Ovary (tissue), 9 donors: ENCODE results near the gene ANKRD33B. TPM values are rescaled to one million over a fixed set of nuclear protein-coding genes. Genes with fewer than 3 reads are reported as not detected.
A peak's percentile ranks its signal among the peaks of the same experiment; 100 is the strongest.

Experiments used
- DNase-seq, 5 donors: peaks; one replicate each; pipeline ENCODE4 v3.0.0-alpha.2; 2019 to 2020
- H3K27ac ChIP-seq, 2 donors: fragments of 200-600 bp; one replicate each; pipeline versions ENCODE4 v1.5.1 to v1.8.0; 2019 to 2022
- H3K27me3 ChIP-seq: fragments of 200-600 bp; one replicate; pipeline ENCODE4 v1.8.0; 2022
- H3K36me3 ChIP-seq: fragments of 200-600 bp; sonication (generic); one replicate; pipeline ENCODE4 v1.5.1; 2019
- H3K4me1 ChIP-seq: one replicate; pipeline ENCODE4 v1.8.1; 2013; ENCODE audit warnings: mild to moderate bottlenecking, moderate library complexity; ENCODE audit not compliant: insufficient read depth
- H3K4me3 ChIP-seq: fragments of 200-600 bp; sonication (generic); one replicate; pipeline ENCODE4 v1.5.1; 2017
- H3K9me3 ChIP-seq, 2 donors: fragments of 200-600 bp in 1 of 2; sonication (generic) in 1 of 2; one replicate each; pipeline versions ENCODE4 v1.5.1 to v1.8.1; 2013 to 2019; ENCODE audit warnings: mild to moderate bottlenecking in 1 of 2, moderate library complexity in 1 of 2
- EP300 ChIP-seq: sonication (generic); formaldehyde crosslinking; IDR thresholded peaks from one replicate; pipeline ENCODE4 v1.6.1; 2017; ENCODE audit warnings: antibody characterized with exemption
- POLR2A ChIP-seq: fragments of 450-650 bp; IDR thresholded peaks from one replicate; pipeline ENCODE4 v1.6.1; 2017; ENCODE audit warnings: antibody characterized with exemption, mild to moderate bottlenecking, moderate library complexity
- WGBS, 3 donors: extraction: QIAGEN DNeasy Blood & Tissue Kit in 1 of 3; methylation state at CpG; one replicate each; pipeline versions ENCODE4 v1.1.5 to v1.1.7; 2013 to 2017; 5-methylcytosine and 5-hydroxymethylcytosine counted together
- intact Hi-C, 4 donors: fragments of 100-400 bp; cut with DNase I; formaldehyde crosslinking; loops; one replicate each; pipeline versions ENCODE4 v1.11.0 to v1.15.1; 2022 to 2023
- polyA plus RNA-seq, 2 donors: library from polyadenylated mRNA; stranded (reverse); fragments of 200-250 nt in 1 of 2; fragments of 350-450 nt in 1 of 2; fragmentation: Illumina TruSeq in 1 of 2; extraction: RNeasy Lipid Tissue Mini Kit (QIAGEN cat#74804) in 1 of 2; gene quantifications; one replicate each; pipeline ENCODE4 v1.2.3, GENCODE V29; 2013 to 2014
- total RNA-seq, 7 donors: library from RNA; depleted of rRNA in 2 of 7; stranded (reverse); fragments of >200 nt in 2 of 7; fragmentation: NEBNext Ultra II Directional in 3 of 7; extraction: Animal tissue kit (Norgen Biotek cat#: 25700) in 3 of 7; gene quantifications; one replicate each; pipeline versions ENCODE4 v1.1.0 to v1.2.4, GENCODE V29; 2016 to 2023
- TF ChIP-seq, protein P1 (sequence below), 3 donors: fragments of 450-650 bp in 2 of 3; fragments of 200-600 bp in 1 of 3; IDR thresholded peaks; one replicate each; pipeline versions ENCODE4 v1.5.1 to v1.8.0; 2016 to 2022; ENCODE audit warnings: antibody characterized with exemption in 3 of 3, mild to moderate bottlenecking in 1 of 3
- donor health status: DM: no; HTN: no; CAD: no; lungs with moderate emphysema.
- donor health status: DM: no; HTN: no; CAD: no.
- donor health status: Bipolar disorder and iron deficiency.
- donor health status: DM: yes; HTN: yes; CAD: no.
- donor health status: DM: no; HTN: no; CAD: no.
- donor health status: DM: yes; HTN: yes; CAD: no.

The ANKRD33B gene
- total and polyA plus RNA-seq, 9 donors = 0.65 to 13.3 (median 1.9) TPM

DNA sequence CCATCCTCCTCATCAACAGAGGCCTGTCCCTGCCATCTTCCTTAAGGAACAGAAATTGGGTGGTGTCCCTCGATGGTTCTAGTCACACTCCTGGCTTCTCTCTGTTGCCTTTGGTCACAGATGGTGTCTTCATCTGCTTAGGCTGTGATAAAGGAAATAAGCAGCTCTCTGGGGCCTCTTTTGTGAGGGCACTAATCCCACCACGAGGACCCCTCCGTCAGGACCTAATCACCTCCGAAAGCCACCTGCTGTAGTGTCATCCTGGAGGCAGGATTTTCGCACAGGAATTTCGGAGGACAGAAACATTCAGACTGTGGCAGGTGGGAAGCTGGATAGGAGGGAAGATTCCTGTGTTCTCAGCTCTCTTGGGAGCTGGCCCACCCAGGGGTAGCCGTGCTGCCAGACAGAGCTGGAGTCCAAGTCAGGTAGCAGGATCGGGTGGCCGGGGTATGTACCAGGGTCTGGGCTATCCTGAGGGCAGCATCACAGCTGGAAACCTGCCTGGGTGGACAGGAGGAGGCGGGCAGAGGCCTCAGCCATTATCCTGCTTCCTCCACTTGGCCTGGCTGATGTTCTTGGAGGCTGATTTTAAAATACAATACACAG lies 59.5 kb downstream of the ANKRD33B start:
- H3K9me3 ChIP-seq = no peaks in the 10 kb centered on the region
- DNase-seq = no peak
- intact Hi-C loops = loop anchor here in 2 of 4 donors (10.0 kb wide), 2 partner anchors 169 to 339 kb away; no protein-coding TSS in a partner anchor
- TF ChIP-seq, protein P1, sequence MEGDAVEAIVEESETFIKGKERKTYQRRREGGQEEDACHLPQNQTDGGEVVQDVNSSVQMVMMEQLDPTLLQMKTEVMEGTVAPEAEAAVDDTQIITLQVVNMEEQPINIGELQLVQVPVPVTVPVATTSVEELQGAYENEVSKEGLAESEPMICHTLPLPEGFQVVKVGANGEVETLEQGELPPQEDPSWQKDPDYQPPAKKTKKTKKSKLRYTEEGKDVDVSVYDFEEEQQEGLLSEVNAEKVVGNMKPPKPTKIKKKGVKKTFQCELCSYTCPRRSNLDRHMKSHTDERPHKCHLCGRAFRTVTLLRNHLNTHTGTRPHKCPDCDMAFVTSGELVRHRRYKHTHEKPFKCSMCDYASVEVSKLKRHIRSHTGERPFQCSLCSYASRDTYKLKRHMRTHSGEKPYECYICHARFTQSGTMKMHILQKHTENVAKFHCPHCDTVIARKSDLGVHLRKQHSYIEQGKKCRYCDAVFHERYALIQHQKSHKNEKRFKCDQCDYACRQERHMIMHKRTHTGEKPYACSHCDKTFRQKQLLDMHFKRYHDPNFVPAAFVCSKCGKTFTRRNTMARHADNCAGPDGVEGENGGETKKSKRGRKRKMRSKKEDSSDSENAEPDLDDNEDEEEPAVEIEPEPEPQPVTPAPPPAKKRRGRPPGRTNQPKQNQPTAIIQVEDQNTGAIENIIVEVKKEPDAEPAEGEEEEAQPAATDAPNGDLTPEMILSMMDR (IDR thresholded peaks at IDR 0.05) = no peak
- TF ChIP-seq EP300 (no peak), POLR2A (no peak)
- peaks cover 4% of the 10 kb centered on the region for H3K4me1 ChIP-seq
- no peaks in the 10 kb centered on the region for H3K36me3 ChIP-seq
- H3K27ac ChIP-seq = no peak overlapping the region
- no peak overlapping the region for H3K4me3 ChIP-seq
- 81 to 88% (median 87%) methylated on average over 10 of the region's 10 CpGs for WGBS, 3 donors
- no peaks in the 10 kb centered on the region for H3K27me3 ChIP-seq

DNA sequence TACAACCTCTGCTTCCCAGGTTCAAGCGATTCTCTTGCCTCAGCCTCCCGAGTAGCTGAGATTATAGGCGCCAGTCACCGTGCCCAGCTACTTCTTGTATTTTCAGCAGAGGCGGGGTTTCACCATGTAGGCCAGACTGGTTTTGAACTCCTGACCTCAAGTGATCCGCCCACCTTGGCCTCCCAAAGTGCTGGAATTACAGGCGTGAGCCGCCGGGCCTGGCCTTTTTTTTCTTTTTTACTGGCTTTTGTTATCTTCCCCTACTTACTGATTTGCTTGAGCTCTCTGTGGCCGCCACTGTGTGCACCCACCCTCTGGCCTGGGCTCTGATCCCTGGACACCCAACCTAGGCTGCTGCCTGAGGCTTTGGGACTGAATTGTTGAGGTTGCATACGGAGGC lies 60.3 kb downstream of the ANKRD33B start:
- WGBS, 3 donors = 86 to 88% (median 88%) methylated on average over 11 of the region's 11 CpGs
- Histone ChIP-seq H3K27ac (no peak overlapping the region), H3K4me3 (no peak overlapping the region), H3K36me3 (no peaks in the 10 kb centered on the region), H3K27me3 (no peaks in the 10 kb centered on the region), H3K9me3 (no peaks in the 10 kb centered on the region), H3K4me1 (peaks cover 4% of the 10 kb centered on the region)
- TF ChIP-seq, protein P1 (IDR thresholded peaks at IDR 0.05) = no peak
- no peak for TF ChIP-seq POLR2A
- no peak for TF ChIP-seq EP300
- no peak for DNase-seq
- intact Hi-C loops = loop anchor here in 2 of 4 donors (10.0 kb wide), 2 partner anchors 169 to 339 kb away; no protein-coding TSS in a partner anchor

DNA sequence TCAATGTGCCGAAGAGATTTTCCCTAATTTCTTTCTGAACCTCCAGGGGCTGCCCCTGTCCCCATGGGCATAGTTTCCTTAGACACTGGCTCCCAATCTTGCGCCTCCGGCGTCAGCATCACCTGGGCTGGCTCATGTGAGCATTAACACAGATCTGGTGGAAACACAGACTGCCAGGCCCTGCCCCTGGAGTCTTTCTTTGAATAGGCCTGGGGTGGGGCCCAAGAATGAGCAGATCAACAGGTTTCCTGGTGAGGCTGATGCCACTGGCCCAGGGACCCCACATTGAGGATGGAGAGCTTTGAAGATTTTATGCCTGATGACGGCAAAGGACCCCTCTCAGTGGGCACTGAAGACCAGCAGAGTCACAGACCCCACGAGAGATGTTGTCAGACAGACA lies 60.8 kb downstream of the ANKRD33B start:
- Histone ChIP-seq H3K27ac (no peak overlapping the region), H3K4me3 (no peak overlapping the region), H3K27me3 (no peaks in the 10 kb centered on the region), H3K9me3 (no peaks in the 10 kb centered on the region), H3K36me3 (no peaks in the 10 kb centered on the region), H3K4me1 (peaks cover 4% of the 10 kb centered on the region)
- TF ChIP-seq, protein P1 (IDR thresholded peaks at IDR 0.05) = no peak
- no peak for TF ChIP-seq EP300
- intact Hi-C loops = loop anchor here (5.0 to 10.0 kb wide), 5 partner anchors 167 to 342 kb away; no protein-coding TSS in a partner anchor
- DNase-seq = no peak
- 93 to 98% (median 94%) methylated on average over 6 of the region's 6 CpGs for WGBS, 3 donors

DNA sequence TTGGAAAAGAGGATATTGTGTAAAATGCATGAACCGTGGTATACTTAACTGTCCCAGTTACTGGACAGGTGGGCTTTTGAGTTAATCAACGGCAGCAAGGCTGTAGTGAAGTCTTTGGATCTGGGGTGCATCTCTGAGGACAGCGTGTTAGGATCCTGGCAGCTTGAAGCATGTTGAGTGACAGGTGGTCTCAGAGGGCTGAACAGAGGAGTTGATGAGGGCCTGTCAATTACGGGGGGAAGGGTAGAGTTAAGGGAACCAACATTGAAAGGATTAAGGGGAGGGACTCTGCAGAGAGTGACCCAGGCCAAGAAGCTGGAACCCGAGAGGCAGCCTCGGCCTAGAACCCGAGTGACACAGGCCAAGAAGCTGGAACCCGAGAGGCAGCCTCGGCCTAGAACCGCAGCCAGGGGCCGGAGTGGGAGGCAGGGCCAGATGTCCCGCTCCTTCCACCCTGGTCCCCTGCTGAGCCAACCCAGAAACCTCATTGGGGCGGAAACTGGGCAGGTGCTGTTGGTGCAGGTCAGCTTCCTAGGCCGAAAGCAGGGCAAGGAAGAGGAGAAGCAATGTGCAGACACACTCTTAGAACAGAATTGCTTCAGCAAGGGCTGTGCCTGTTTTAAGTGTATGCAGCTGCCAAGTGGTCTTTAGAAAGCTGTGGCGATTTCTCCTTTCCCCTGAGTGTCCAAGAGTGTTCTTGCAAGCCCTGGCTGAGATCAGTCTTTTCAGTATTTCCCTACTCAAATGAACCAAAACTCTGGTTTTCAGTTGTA lies 62.0 kb downstream of the ANKRD33B start:
- peak overlapping the region in 1 of 2 donors; percentile 79 for H3K27ac ChIP-seq

More for the DNA sequence above, 62.0 kb downstream of the ANKRD33B start:
- DNase-seq = no peak
- intact Hi-C loops = loop anchor here (5.0 to 10.0 kb wide), 5 partner anchors 169 to 344 kb away; no protein-coding TSS in a partner anchor
- no peak for TF ChIP-seq POLR2A
- no peak for TF ChIP-seq EP300
- TF ChIP-seq, protein P1 (IDR thresholded peaks at IDR 0.05) = no peak
- 92 to 95% (median 95%) methylated on average over 15 of the region's 15 CpGs for WGBS, 3 donors
- Histone ChIP-seq H3K4me1 (peaks cover 4% of the 10 kb centered on the region), H3K9me3 (no peaks in the 10 kb centered on the region), H3K4me3 (no peak overlapping the region), H3K27me3 (no peaks in the 10 kb centered on the region), H3K36me3 (no peaks in the 10 kb centered on the region)
